ENCODE measurements around the gene TM4SF20.

DNA sequence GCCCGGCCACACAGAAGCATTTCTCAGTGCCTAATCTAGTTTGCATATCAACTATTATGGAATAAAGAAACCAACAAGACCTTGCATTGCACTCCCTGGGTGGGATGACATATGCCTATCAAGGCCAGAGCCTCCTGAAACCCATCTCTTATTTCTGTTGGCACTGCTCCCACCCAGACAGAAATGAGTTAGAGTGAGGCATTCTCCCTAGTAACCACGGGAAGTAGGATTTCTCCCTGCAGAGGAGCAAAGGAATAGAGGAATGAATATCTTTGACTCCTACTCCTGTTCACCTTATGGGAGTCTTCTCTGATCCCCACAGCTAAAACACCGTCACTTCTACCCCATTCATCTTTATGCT lies 32.9 kb upstream of the TM4SF20 start:
- TF ChIP-seq NFE2L1 (CRISPR knock-in tag; IDR thresholded peaks at IDR 0.05) (no peak), ZNF671 (CRISPR knock-in tag; IDR thresholded peaks at IDR 0.05) (no peak), ZNF416 (CRISPR knock-in tag; IDR thresholded peaks at IDR 0.05) (no peak), FOXP1 (CRISPR knock-in tag; IDR thresholded peaks at IDR 0.05; ENCODE audit: borderline replicate concordance) (no peak), NFYB (CRISPR knock-in tag; conservative IDR thresholded peaks at IDR 0.05; ENCODE audit: low read depth) (no peak), NR2C2 (CRISPR knock-in tag; IDR thresholded peaks at IDR 0.05) (no peak)
- TF ChIP-seq, protein P1, sequence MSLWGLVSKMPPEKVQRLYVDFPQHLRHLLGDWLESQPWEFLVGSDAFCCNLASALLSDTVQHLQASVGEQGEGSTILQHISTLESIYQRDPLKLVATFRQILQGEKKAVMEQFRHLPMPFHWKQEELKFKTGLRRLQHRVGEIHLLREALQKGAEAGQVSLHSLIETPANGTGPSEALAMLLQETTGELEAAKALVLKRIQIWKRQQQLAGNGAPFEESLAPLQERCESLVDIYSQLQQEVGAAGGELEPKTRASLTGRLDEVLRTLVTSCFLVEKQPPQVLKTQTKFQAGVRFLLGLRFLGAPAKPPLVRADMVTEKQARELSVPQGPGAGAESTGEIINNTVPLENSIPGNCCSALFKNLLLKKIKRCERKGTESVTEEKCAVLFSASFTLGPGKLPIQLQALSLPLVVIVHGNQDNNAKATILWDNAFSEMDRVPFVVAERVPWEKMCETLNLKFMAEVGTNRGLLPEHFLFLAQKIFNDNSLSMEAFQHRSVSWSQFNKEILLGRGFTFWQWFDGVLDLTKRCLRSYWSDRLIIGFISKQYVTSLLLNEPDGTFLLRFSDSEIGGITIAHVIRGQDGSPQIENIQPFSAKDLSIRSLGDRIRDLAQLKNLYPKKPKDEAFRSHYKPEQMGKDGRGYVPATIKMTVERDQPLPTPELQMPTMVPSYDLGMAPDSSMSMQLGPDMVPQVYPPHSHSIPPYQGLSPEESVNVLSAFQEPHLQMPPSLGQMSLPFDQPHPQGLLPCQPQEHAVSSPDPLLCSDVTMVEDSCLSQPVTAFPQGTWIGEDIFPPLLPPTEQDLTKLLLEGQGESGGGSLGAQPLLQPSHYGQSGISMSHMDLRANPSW (CRISPR knock-in tag; conservative IDR thresholded peaks at IDR 0.05; ENCODE audit: low read depth) = no peak
- TF ChIP-seq, protein P2, sequence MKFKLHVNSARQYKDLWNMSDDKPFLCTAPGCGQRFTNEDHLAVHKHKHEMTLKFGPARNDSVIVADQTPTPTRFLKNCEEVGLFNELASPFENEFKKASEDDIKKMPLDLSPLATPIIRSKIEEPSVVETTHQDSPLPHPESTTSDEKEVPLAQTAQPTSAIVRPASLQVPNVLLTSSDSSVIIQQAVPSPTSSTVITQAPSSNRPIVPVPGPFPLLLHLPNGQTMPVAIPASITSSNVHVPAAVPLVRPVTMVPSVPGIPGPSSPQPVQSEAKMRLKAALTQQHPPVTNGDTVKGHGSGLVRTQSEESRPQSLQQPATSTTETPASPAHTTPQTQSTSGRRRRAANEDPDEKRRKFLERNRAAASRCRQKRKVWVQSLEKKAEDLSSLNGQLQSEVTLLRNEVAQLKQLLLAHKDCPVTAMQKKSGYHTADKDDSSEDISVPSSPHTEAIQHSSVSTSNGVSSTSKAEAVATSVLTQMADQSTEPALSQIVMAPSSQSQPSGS (CRISPR knock-in tag; IDR thresholded peaks at IDR 0.05; ENCODE audit: borderline replicate concordance, low read depth) = no peak
- TF ChIP-seq, protein P3, sequence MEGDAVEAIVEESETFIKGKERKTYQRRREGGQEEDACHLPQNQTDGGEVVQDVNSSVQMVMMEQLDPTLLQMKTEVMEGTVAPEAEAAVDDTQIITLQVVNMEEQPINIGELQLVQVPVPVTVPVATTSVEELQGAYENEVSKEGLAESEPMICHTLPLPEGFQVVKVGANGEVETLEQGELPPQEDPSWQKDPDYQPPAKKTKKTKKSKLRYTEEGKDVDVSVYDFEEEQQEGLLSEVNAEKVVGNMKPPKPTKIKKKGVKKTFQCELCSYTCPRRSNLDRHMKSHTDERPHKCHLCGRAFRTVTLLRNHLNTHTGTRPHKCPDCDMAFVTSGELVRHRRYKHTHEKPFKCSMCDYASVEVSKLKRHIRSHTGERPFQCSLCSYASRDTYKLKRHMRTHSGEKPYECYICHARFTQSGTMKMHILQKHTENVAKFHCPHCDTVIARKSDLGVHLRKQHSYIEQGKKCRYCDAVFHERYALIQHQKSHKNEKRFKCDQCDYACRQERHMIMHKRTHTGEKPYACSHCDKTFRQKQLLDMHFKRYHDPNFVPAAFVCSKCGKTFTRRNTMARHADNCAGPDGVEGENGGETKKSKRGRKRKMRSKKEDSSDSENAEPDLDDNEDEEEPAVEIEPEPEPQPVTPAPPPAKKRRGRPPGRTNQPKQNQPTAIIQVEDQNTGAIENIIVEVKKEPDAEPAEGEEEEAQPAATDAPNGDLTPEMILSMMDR (IDR thresholded peaks at IDR 0.05) = no peak
- TF ChIP-seq, protein P4, sequence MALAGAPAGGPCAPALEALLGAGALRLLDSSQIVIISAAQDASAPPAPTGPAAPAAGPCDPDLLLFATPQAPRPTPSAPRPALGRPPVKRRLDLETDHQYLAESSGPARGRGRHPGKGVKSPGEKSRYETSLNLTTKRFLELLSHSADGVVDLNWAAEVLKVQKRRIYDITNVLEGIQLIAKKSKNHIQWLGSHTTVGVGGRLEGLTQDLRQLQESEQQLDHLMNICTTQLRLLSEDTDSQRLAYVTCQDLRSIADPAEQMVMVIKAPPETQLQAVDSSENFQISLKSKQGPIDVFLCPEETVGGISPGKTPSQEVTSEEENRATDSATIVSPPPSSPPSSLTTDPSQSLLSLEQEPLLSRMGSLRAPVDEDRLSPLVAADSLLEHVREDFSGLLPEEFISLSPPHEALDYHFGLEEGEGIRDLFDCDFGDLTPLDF (CRISPR knock-in tag; IDR thresholded peaks at IDR 0.05) = no peak
- TF ChIP-seq, protein P5, sequence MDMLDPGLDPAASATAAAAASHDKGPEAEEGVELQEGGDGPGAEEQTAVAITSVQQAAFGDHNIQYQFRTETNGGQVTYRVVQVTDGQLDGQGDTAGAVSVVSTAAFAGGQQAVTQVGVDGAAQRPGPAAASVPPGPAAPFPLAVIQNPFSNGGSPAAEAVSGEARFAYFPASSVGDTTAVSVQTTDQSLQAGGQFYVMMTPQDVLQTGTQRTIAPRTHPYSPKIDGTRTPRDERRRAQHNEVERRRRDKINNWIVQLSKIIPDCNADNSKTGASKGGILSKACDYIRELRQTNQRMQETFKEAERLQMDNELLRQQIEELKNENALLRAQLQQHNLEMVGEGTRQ (CRISPR knock-in tag; IDR thresholded peaks at IDR 0.05) = no peak
- TF ChIP-seq, protein P6, sequence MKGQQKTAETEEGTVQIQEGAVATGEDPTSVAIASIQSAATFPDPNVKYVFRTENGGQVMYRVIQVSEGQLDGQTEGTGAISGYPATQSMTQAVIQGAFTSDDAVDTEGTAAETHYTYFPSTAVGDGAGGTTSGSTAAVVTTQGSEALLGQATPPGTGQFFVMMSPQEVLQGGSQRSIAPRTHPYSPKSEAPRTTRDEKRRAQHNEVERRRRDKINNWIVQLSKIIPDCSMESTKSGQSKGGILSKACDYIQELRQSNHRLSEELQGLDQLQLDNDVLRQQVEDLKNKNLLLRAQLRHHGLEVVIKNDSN (CRISPR knock-in tag; IDR thresholded peaks at IDR 0.05) = no peak
- TF ChIP-seq, protein P7, sequence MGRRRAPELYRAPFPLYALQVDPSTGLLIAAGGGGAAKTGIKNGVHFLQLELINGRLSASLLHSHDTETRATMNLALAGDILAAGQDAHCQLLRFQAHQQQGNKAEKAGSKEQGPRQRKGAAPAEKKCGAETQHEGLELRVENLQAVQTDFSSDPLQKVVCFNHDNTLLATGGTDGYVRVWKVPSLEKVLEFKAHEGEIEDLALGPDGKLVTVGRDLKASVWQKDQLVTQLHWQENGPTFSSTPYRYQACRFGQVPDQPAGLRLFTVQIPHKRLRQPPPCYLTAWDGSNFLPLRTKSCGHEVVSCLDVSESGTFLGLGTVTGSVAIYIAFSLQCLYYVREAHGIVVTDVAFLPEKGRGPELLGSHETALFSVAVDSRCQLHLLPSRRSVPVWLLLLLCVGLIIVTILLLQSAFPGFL (CRISPR knock-in tag; IDR thresholded peaks at IDR 0.05; ENCODE audit: borderline replicate concordance) = no peak

Measured in WTC11 (cell line).